GM18502 (cell line): ENCODE measurements around the gene GOLGA8J.
"Not testable (repeated sequence)": the region's sequence is repeated elsewhere in the genome, so short reads cannot be mapped to it uniquely, and the experiment has no call there.

Experiments used
- ATAC-seq: cut with Tn5 transposase; IDR thresholded peaks from one replicate; pipeline ENCODE4 v1.9.1; 2021; ENCODE audit warnings: mild to moderate bottlenecking; ENCODE audit not compliant: unreplicated experiment, poor library complexity

Gene GOLGA8J

GRCh38 chr15:30082655-30083054 is at the start of gene GOLGA8J:
TSS of gene GOLGA8J (plus strand) at chr15:30082955. CDS start at chr15:30083053, 98 bp downstream.
- not testable (repeated sequence) for ATAC-seq

- no peak for ATAC-seq
Observed at GRCh38 chr15:30033211-30033610, 49.5 kb upstream of the GOLGA8J start.

GRCh38 chr15:30033763-30034162 is 49.0 kb upstream of the GOLGA8J start:
- ATAC-seq: no peak

DNA sequence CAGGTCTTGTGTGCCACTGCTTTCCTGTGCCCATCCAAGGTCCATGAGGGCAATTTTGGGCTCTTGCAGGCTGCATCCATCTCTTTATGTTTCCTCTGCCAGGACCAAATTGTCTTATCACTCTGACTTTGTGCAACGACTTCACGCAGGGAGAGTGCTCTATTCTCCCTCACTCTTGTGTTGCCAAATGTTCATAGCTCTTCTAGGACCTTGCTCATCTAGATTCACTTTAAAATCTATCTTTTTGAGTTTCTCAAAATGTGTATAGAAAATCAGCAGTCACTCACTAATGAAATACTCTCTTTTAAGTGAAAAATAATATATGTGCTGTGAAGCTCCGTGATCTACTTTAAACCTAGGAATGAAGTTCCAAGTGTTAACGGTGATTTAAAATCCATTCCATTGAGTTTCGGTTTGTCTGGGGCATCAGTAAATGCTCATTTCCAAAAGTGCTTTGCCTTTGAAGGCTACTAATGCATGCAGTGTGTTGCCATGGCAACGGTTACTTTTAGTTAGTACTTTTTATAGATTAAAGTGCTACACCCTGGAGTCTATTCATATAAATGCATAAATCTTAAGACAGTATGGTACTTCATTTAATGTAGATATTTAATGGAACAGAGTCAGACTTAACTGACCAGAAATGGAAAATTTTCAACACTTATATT is 46.6 kb upstream of the GOLGA8J start:
- ATAC-seq: no peak

DNA sequence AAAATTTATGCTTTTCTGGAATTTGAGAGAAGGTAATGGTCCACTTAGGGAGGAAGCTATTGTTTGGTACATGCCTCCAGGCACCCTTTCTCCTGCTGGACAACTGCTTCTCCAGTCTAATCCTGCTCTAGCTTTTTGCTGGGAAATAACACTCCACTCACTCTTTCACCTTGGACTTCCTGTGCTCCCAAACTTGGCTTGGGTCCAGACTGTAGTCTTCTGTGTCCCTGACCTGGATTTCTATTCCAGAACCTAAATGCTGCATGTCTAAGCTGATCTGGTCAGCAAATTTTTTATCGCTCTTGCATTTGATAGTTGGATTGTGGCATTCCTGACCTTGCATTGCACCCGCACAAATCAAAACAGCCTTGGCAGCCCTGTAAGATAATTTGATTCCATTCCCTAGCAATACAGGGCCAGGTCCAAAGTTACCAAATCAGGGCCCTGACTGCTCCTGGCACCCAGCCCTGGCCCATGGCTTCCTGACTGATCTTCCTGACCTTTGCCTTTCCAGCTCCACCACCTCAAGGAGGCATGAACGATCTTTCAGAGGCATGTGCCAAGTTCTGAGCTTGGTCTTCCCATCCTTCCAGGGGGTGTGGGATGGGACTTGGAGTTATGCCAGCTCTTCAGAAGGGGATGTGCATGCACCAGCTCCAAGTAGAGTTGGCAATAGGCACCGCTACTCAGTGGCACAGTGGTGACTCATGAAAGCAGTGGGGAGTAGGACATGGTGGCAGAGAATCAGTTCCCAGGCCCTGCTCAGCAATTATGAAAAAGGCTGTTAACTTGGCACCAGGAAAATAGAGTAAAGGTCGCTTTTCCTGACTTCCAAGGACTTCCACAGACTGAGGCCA is 43.9 kb upstream of the GOLGA8J start:
- no peak for ATAC-seq

GRCh38 chr15:30041868-30042267 is 40.9 kb upstream of the GOLGA8J start:
- no peak for ATAC-seq

DNA sequence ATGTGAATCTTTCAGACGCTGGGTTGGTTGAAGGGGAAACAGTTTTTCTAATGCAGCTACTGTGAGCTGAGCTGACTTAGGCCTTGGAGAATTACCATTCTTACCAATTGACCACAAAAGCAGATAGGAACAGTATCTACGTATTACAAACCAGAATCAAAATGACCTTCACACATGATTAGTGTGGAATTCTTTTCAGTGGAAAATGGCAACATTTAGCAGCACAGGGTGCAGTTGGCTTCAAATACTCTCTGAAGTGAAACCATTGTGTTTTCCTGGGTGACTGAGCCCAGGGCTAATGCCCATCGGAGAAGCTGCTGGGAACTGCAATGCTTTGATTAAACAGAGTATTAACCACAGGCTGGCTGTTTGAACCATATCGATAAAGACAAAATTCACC is 40.2 kb upstream of the GOLGA8J start:
- ATAC-seq: no peak

DNA sequence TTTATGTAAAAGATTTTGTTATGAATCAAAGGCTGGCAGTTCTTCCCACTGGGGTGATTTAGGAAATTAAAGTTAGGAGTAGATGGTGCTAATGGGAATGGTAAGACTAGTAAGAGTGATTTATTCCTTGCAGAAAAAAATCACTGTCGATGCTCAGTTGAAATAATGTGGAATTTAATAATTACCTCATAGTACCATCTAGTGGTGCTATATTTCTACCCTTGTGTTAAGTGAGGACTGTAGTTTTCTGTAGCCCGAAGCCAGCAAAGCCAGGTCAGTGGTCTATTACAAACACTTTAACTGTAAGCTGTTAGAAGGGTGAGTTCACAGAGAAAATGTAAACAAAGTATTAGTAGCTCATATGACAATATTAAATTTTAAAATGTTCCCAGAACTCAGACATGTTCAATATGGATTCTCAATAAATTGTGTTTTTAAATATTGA is 39.5 kb upstream of the GOLGA8J start:
- ATAC-seq: no peak

GRCh38 chr15:30044377-30044776 is 38.4 kb upstream of the GOLGA8J start:
- no peak for ATAC-seq

- ATAC-seq: not testable (repeated sequence)
Observed at GRCh38 chr15:30044826-30045225, 37.9 kb upstream of the GOLGA8J start.

- ATAC-seq: not testable (repeated sequence)
Observed at GRCh38 chr15:30045248-30046041, 37.3 kb upstream of the GOLGA8J start.

- no peak for ATAC-seq
Observed at GRCh38 chr15:30046430-30046829, 36.3 kb upstream of the GOLGA8J start.

DNA sequence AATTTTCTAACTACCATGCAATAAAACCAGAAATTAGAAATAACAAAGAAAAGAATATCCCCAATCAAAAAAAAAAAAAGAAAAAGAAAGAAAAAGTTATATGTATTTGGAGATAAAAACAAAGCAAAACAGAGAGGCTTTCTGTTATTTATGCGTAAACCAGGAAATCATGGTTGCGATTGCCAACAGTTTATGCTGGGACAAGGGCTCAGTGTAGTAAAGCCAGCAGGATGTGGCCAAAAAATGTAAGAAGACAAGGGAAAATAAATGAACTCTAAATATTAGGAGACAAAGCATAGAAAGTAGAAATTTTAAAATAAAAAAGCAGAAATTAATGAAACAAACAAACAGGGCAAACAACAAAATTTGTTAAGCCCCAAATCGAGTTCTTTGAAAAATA is 27.2 kb upstream of the GOLGA8J start:
- ATAC-seq: no peak

- no peak for ATAC-seq
Observed at GRCh38 chr15:30056166-30056565, 26.6 kb upstream of the GOLGA8J start.

GRCh38 chr15:30059771-30060170 is 23.0 kb upstream of the GOLGA8J start:
- ATAC-seq: no peak

GRCh38 chr15:30062881-30063280 is 19.9 kb upstream of the GOLGA8J start:
- ATAC-seq: no peak

DNA sequence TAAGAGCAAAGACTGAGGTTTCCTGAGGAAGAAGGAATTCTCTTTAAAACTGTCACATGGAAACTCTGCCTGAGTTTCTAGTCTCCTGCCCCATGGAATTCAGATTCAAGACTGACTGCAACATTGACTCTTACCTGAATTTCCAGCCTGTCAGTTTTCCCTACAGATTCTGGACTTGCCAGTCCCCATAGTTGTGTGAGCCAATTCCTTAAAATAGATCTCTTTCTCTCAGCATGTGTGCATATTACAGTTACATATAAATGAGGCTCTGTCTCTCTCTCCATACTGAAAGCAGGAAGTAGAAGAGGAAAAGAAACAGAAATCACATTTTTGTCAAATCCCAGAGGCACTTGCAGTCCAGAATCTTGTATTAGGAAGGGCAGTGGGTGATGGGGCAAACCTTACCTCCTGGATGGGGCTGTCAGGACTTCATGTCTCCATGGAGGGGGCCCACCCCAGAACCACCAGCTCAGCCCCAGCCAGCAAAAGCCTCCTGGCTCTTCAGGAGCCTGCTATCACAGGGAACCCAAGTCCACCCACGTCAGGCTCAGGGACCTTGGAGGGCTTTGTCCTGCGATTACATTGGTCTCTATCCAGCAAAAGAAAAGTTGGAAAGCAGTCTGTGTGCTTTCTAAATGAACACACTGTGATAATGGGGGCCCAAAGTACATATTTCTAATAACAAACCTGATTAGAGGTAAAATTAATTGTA is 18.8 kb upstream of the GOLGA8J start:
- ATAC-seq: no peak

DNA sequence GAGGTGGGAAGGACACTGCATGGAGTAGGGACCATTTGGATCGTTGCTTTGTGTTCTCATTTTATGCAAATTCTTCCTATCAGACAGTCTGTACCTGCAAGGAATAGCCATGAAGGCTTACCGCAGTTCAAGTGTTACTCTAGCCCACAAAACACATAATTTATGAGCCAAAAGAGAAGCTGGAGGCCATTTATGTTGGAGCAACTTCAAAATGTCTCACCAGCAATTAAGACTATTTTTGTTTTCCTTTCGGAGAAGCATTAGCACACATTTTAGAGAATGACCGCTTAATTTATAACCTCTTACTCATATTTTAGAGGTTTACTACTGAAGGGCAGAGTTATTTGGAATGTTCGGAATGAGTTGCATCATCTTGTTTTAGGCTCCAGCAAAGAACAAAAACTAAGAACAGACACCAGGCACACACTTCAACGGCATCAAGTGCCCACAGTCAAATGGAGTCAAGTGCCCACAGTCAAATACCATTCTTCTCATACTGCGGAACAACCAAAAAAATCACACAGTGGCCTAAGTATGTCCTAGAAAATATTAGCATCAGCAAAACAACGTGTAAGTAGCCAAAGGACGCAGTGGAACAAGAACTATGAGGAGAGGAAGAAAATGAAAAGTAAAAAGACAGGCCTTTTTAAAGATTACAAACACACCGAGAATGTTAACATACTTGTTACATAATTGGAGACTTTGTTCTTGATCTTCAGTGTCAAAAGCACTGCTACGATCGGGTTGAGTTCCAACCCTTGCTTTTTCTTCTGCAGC is 17.5 kb upstream of the GOLGA8J start:
- no peak for ATAC-seq

GRCh38 chr15:30068326-30068725 is 14.4 kb upstream of the GOLGA8J start:
- no peak for ATAC-seq
